LNCaP clone FGC (cell line): ENCODE data around the gene CDH16.

Experiments
- DNase-seq: peaks from one replicate; pipeline ENCODE4 v3.0.0-alpha.2; 2011; ENCODE audit warnings: low read depth
- H3K4me3 ChIP-seq: 2 replicates; pipeline ENCODE4 v1.5.1; 2011; ENCODE audit warnings: mild to moderate bottlenecking, low read depth, low read length, control low read depth
- CTCF ChIP-seq: IDR thresholded peaks from 2 replicates; pipeline ENCODE4 v1.5.1; 2012; ENCODE audit warnings: mild to moderate bottlenecking; ENCODE audit not compliant: control insufficient read depth, insufficient read depth; ENCODE audit errors: extremely low read depth

CDH16 gene

GRCh38 chr16:66869424-66869823 is 49.3 kb downstream of the CDH16 start:
- TF ChIP-seq CTCF: no peak
- DNase-seq: no peak
- H3K4me3 ChIP-seq: no peak overlapping the region

GRCh38 chr16:66863707-66864106 is 55.0 kb downstream of the CDH16 start:
- H3K4me3 ChIP-seq: no peak overlapping the region
- no peak for TF ChIP-seq CTCF
- DNase-seq: no peak

- H3K4me3 ChIP-seq: no peak overlapping the region
- no peak for DNase-seq
- no peak for TF ChIP-seq CTCF
Measured at GRCh38 chr16:66862023-66862520, 56.6 kb downstream of the CDH16 start.

- H3K4me3 ChIP-seq: no peak overlapping the region
- TF ChIP-seq CTCF: no peak
- no peak for DNase-seq
Measured at GRCh38 chr16:66859397-66860068, 59.2 kb downstream of the CDH16 start.

GRCh38 chr16:66858740-66859396 is 59.8 kb downstream of the CDH16 start:
- no peak overlapping the region for H3K4me3 ChIP-seq
- TF ChIP-seq CTCF: no peak
- peak; percentile 28 for DNase-seq
